HFFc6 (cell line): Measurements from ENCODE around the gene SHFL. TPM values are rescaled to one million over a fixed set of nuclear protein-coding genes. Genes with fewer than 3 reads are reported as not detected.

Experiments used
- DNase-seq: peaks from one replicate; pipeline ENCODE4 v3.0.0-alpha.2; 2018
- H3K27ac Mint-ChIP-seq: 2 replicates; pipeline ENCODE4 v1.8.0; 2020; ENCODE audit warnings: mild to moderate bottlenecking, mixed read lengths
- H3K27me3 Mint-ChIP-seq: 2 replicates; pipeline ENCODE4 v1.8.0; 2021; ENCODE audit warnings: mild to moderate bottlenecking, moderate library complexity, mixed read lengths; ENCODE audit not compliant: insufficient read depth
- H3K36me3 Mint-ChIP-seq: 2 replicates; pipeline ENCODE4 v1.8.0; 2021; ENCODE audit warnings: low read depth, mixed read lengths
- H3K4me1 Mint-ChIP-seq: 2 replicates; pipeline ENCODE4 v1.8.0; 2020; ENCODE audit warnings: low read depth, mixed read lengths
- H3K4me3 Mint-ChIP-seq: 2 replicates; pipeline ENCODE4 v1.8.0; 2020; ENCODE audit warnings: mild to moderate bottlenecking, moderate library complexity, mixed read lengths
- H3K9me3 Mint-ChIP-seq: 2 replicates; pipeline ENCODE4 v1.8.0; 2020; ENCODE audit warnings: mild to moderate bottlenecking, mixed read lengths
- CTCF ChIP-seq: fragments of 200-600 bp; sonication (generic); IDR thresholded peaks from 2 replicates; pipeline ENCODE4 v1.5.0; 2021; ENCODE audit warnings: antibody characterized with exemption, mild to moderate bottlenecking
- total RNA-seq, 6 experiments: library from RNA; stranded (reverse); fragmentation: NEBNext Ultra II Directional; extraction: Animal tissue kit (Norgen Biotek cat#: 25700); gene quantifications; 2 replicates in 1 of 6; 3 replicates in 5 of 6; pipeline ENCODE4 v1.2.3, GENCODE V29; 2021

The SHFL gene
- total RNA-seq, 6 experiments from 2014 or later = 16.9 to 26.2 (median 21.1) TPM

- peak; percentile 98 for DNase-seq
- peaks cover 9% of the 10 kb centered on the region for H3K4me1 Mint-ChIP-seq
- peaks cover 14% of the 10 kb centered on the region for H3K36me3 Mint-ChIP-seq
- H3K27me3 Mint-ChIP-seq = peaks cover 2% of the 10 kb centered on the region
- peak within 1 kb of the TSS; percentile 98 for H3K4me3 Mint-ChIP-seq
- no peaks in the 10 kb centered on the region for H3K9me3 Mint-ChIP-seq
- peak within 1 kb of the TSS; percentile 86 for H3K27ac Mint-ChIP-seq
- TF ChIP-seq CTCF = 0 out of 2 replicates have a peak, but pooled peaks have one; percentile 10
Measured at GRCh38 chr19:10106100-10106936, 20.2 kb downstream of the SHFL start, which contains the start of gene PPAN. PPAN (plus strand) TSS chr19:10106362; CDS start chr19:10106395, 33 bp downstream.

- peaks cover 2% of the 10 kb centered on the region for H3K27me3 Mint-ChIP-seq
- H3K27ac Mint-ChIP-seq = peak overlapping the region; percentile 86
- peaks cover 12% of the 10 kb centered on the region for H3K4me1 Mint-ChIP-seq
- H3K9me3 Mint-ChIP-seq = no peaks in the 10 kb centered on the region
- DNase-seq = no peak
- H3K4me3 Mint-ChIP-seq = peak overlapping the region; percentile 98
- peaks cover 14% of the 10 kb centered on the region for H3K36me3 Mint-ChIP-seq
- TF ChIP-seq CTCF = no peak
Measured at GRCh38 chr19:10107254-10107653, 21.1 kb downstream of the SHFL start.

- peaks cover 18% of the 10 kb centered on the region for H3K4me1 Mint-ChIP-seq
- H3K4me3 Mint-ChIP-seq = peak overlapping the region; percentile 98
- TF ChIP-seq CTCF = no peak
Measured at GRCh38 chr19:10107817-10108367, 21.8 kb downstream of the SHFL start.

GRCh38 chr19:10109528-10109927 lies 23.4 kb downstream of the SHFL start:
- no peak for TF ChIP-seq CTCF
- Mint-ChIP-seq H3K27me3 (peaks cover 9% of the 10 kb centered on the region), H3K36me3 (peaks cover 14% of the 10 kb centered on the region), H3K4me3 (no peak overlapping the region), H3K4me1 (peaks cover 21% of the 10 kb centered on the region), H3K27ac (no peak overlapping the region), H3K9me3 (no peaks in the 10 kb centered on the region)
- no peak for DNase-seq

More at GRCh38 chr19:10107817-10108367, 21.8 kb downstream of the SHFL start:
- no peak overlapping the region for H3K27ac Mint-ChIP-seq
- H3K9me3 Mint-ChIP-seq = no peaks in the 10 kb centered on the region
- no peak for DNase-seq
- peaks cover 4% of the 10 kb centered on the region for H3K27me3 Mint-ChIP-seq
- H3K36me3 Mint-ChIP-seq = peaks cover 14% of the 10 kb centered on the region

- Mint-ChIP-seq H3K4me3 (no peak overlapping the region), H3K36me3 (peaks cover 14% of the 10 kb centered on the region), H3K4me1 (peaks cover 21% of the 10 kb centered on the region), H3K27me3 (peaks cover 14% of the 10 kb centered on the region), H3K9me3 (no peaks in the 10 kb centered on the region), H3K27ac (no peak overlapping the region; the same call in 1 of the 2 replicates)
- no peak for TF ChIP-seq CTCF
- DNase-seq = no peak
Measured at GRCh38 chr19:10110076-10110971, 24.2 kb downstream of the SHFL start.
